Endothelial cell of umbilical vein (primary cell): ENCODE results near the gene NLRP4. TPM values are rescaled to one million over a fixed set of nuclear protein-coding genes. Genes with fewer than 3 reads are reported as not detected.

Experiments used
- BruUV-seq: library from RNA; stranded (reverse); fragments of 400-500 nt; replicated peaks from 2 replicates; lab custom pipeline; 2021; lab: Mats Ljungman, UMichigan
- CTCF ChIA-PET: fragments of 300-600, 350-600 bp; sonication (Branson Sonifier 250); formaldehyde crosslinking; loops from one replicate; lab custom pipeline; 2021; ENCODE audit warnings: antibody characterized with exemption, inconsistent platforms; lab: Charles Lee
- POLR2A ChIA-PET: fragments of 300-600, 350-600 bp; sonication (Branson Sonifier 250); formaldehyde crosslinking; loops from one replicate; lab custom pipeline; 2021; ENCODE audit warnings: antibody characterized with exemption, inconsistent platforms; lab: Charles Lee
- DNase-seq: peaks from one replicate; pipeline ENCODE4 v3.0.0-alpha.2; 2011; ENCODE audit warnings: low read depth, low spot score
- FAIRE-seq: peaks from 2 replicates; lab custom pipeline; 2011; peaks lifted over from hg19 to GRCh38; lab: Jason Lieb, UNC
- H2AFZ ChIP-seq: 2 replicates; pipeline ENCODE4 v1.6.0; 2012; ENCODE audit warnings: low read depth, low read length, control low read depth, inconsistent platforms
- H3K27ac ChIP-seq: 2 replicates; pipeline ENCODE4 v1.5.1; 2011; ENCODE audit warnings: low read depth, mild to moderate bottlenecking, control low read depth, low read length, moderate library complexity; ENCODE audit not compliant: insufficient read depth
- H3K27me3 ChIP-seq, 2 experiments: 2 replicates each; pipeline versions ENCODE4 v1.6.0 to v1.6.1; 2011; ENCODE audit warnings: low read length in 2 of 2, mixed read lengths in 1 of 2; ENCODE audit not compliant: control insufficient read depth in 2 of 2, insufficient read depth in 2 of 2
- H3K36me3 ChIP-seq, 2 experiments: 2 replicates in 1 of 2; 3 replicates in 1 of 2; pipeline ENCODE4 v1.5.1; 2011; ENCODE audit warnings: low read length in 2 of 2, mild to moderate bottlenecking in 1 of 2, moderate library complexity in 1 of 2; ENCODE audit not compliant: control insufficient read depth in 2 of 2, insufficient read depth in 2 of 2; ENCODE audit errors: extremely low read depth in 1 of 2
- H3K4me1 ChIP-seq: 3 replicates; pipeline ENCODE4 v1.5.1; 2011; ENCODE audit warnings: mild to moderate bottlenecking, low read length; ENCODE audit not compliant: control insufficient read depth, insufficient read depth; ENCODE audit errors: extremely low read depth
- H3K4me2 ChIP-seq: 2 replicates; pipeline ENCODE4 v1.6.1; 2011; ENCODE audit warnings: low read length, control low read depth, mixed read lengths; ENCODE audit not compliant: insufficient read depth
- H3K4me3 ChIP-seq, 3 experiments: fragments of 200-600 bp in 1 of 3; sonication (generic), shearing (Covaris generic) in 1 of 3; replicated peaks in 1 of 3; 2 replicates each; pipeline ENCODE4 v1.5.1; 2011 to 2016; ENCODE audit warnings: control low read depth in 3 of 3, low read length in 3 of 3, mild to moderate bottlenecking in 2 of 3, inconsistent platforms in 1 of 3, low read depth in 1 of 3, moderate library complexity in 1 of 3; ENCODE audit not compliant: insufficient read depth in 1 of 3
- H3K79me2 ChIP-seq: 2 replicates; pipeline ENCODE4 v1.6.0; 2012; ENCODE audit warnings: low read length, inconsistent platforms; ENCODE audit not compliant: control insufficient read depth, insufficient read depth
- H3K9ac ChIP-seq: replicated peaks from 2 replicates; pipeline ENCODE3; 2011; ENCODE audit warnings: low read length, control low read depth; ENCODE audit not compliant: insufficient read depth; ENCODE audit errors: extremely low read depth
- H3K9me1 ChIP-seq: replicated peaks from 3 replicates; pipeline ENCODE4 v1.6.0; 2011; ENCODE audit warnings: mild to moderate bottlenecking, low read length; ENCODE audit not compliant: control insufficient read depth, insufficient read depth; ENCODE audit errors: extremely low read depth
- H3K9me3 ChIP-seq: replicated peaks from 2 replicates; pipeline ENCODE4 v1.5.1; 2012; ENCODE audit warnings: low read length, inconsistent platforms; ENCODE audit not compliant: control insufficient read depth, insufficient read depth
- H4K20me1 ChIP-seq: replicated peaks from 2 replicates; pipeline ENCODE3; 2011; ENCODE audit warnings: mild to moderate bottlenecking, low read length; ENCODE audit not compliant: control insufficient read depth, insufficient read depth; ENCODE audit errors: extremely low read depth
- CTCF ChIP-seq, 2 donors: IDR thresholded peaks; 1 replicate in 1 of 2; 2 replicates in 1 of 2; pipeline ENCODE4 v1.5.1; 2011; ENCODE audit warnings: low read length in 2 of 2, mild to moderate bottlenecking in 2 of 2, moderate library complexity in 2 of 2, control low read depth in 1 of 2, inconsistent platforms in 1 of 2, low read depth in 1 of 2; ENCODE audit not compliant: insufficient read depth in 1 of 2; ENCODE audit errors: extremely low read depth in 1 of 2
- EZH2 ChIP-seq: IDR thresholded peaks from 2 replicates; pipeline ENCODE4 v1.6.1; 2012; ENCODE audit warnings: borderline replicate concordance, low read depth, mild to moderate bottlenecking, moderate library complexity, low read length, inconsistent platforms; ENCODE audit not compliant: severe bottlenecking
- FOS ChIP-seq: IDR thresholded peaks from 2 replicates; pipeline ENCODE4 v1.6.1; 2011; ENCODE audit warnings: mild to moderate bottlenecking, low read length, moderate library complexity, borderline replicate concordance; ENCODE audit not compliant: insufficient read depth
- GATA2 ChIP-seq: IDR thresholded peaks from 2 replicates; pipeline ENCODE4 v1.7.0; 2011; ENCODE audit warnings: low read depth, mild to moderate bottlenecking, moderate library complexity, mixed read lengths, low read length; ENCODE audit not compliant: insufficient read length, insufficient read depth
- JUN ChIP-seq: IDR thresholded peaks from 2 replicates; pipeline ENCODE4 v1.6.1; 2011; ENCODE audit warnings: borderline replicate concordance, low read depth; ENCODE audit not compliant: insufficient read length, insufficient read depth
- MAX ChIP-seq: IDR thresholded peaks from 2 replicates; pipeline ENCODE4 v1.6.1; 2011; ENCODE audit not compliant: insufficient read depth, insufficient read length
- MYC ChIP-seq: IDR thresholded peaks from one replicate; pipeline ENCODE4 v1.6.1; 2011; ENCODE audit warnings: mild to moderate bottlenecking, low read depth, low read length
- POLR2A ChIP-seq: IDR thresholded peaks from 2 replicates; pipeline ENCODE4 v1.6.1; 2012; ENCODE audit warnings: low read depth, mild to moderate bottlenecking, control low read depth, low read length
- POLR2AphosphoS5 ChIP-seq: IDR thresholded peaks from 2 replicates; pipeline ENCODE4 v1.6.1; 2012; ENCODE audit warnings: low read depth, mild to moderate bottlenecking, control low read depth, low read length, moderate library complexity; ENCODE audit not compliant: insufficient read depth
- dilution Hi-C: fragments of 300-500 bp; cut with MboI; formaldehyde crosslinking; loops from one replicate; pipeline ENCODE4 v1.15.0; 2019; ENCODE audit warnings: low sequenced_read_pairs; ENCODE audit not compliant: extremely low pct_ligation_motif_present
- intact Hi-C: fragments of 100-400 bp; cut with micrococcal nuclease; formaldehyde crosslinking; loops from one replicate; pipeline ENCODE4 v1.10.0; 2022
- polyA plus RNA-seq, 4 experiments: library from polyadenylated mRNA; depleted of rRNA in 3 of 4; stranded (reverse) in 3 of 4; unstranded in 1 of 4; fragments of >200 nt; gene quantifications; 2 replicates each; pipeline versions ENCODE4 v1.2.1 to v1.2.3, GENCODE V29; 2011 to 2012; ENCODE audit warnings: missing spikeins in 1 of 4
- total RNA-seq: library from RNA; stranded (reverse); gene quantifications from 2 replicates; pipeline ENCODE4 v1.2.3, GENCODE V29; 2021

Gene NLRP4
- total and polyA plus RNA-seq, 2 donors (not counting 3 experiments of a cell fraction or from before 2014, with no cell fraction given) = not detected

GRCh38 chr19:55838906-55839305, 2.6 kb downstream of the NLRP4 start:
- Histone ChIP-seq H2AFZ (no peak overlapping the region), H3K27ac (no peak overlapping the region), H3K4me3 (no peak overlapping the region), H3K4me2 (no peak overlapping the region), H3K27me3 (no peaks in the 10 kb centered on the region), H3K9me3 (peaks cover 2% of the 10 kb centered on the region), H3K36me3 (no peaks in the 10 kb centered on the region), H3K9me1 (no peaks in the 10 kb centered on the region), H3K9ac (no peak overlapping the region), H4K20me1 (no peaks in the 10 kb centered on the region), H3K79me2 (no peaks in the 10 kb centered on the region), H3K4me1 (no peaks in the 10 kb centered on the region)
- intact Hi-C loops = no loop called here
- TF ChIP-seq CTCF (IDR thresholded peaks at IDR 0.05; ENCODE audit: extremely low read depth in 1 of 2, insufficient read depth in 1 of 2, low read depth in 1 of 2, low read length in 2 of 2) (no peak), GATA2 (no peak), MAX (no peak), POLR2A (no peak), FOS (no peak), MYC (no peak), EZH2 (no peak), JUN (no peak), POLR2AphosphoS5 (no peak)
- POLR2A ChIA-PET = no interaction called here
- no peak for DNase-seq
- BruUV-seq = no TSS peak
- CTCF ChIA-PET = no interaction called here
- dilution Hi-C loops = no loop called here
- no peak for FAIRE-seq
